Measurements from ENCODE around the gene GJA5. TPM values are rescaled to one million over a fixed set of nuclear protein-coding genes. Genes with fewer than 3 reads are reported as not detected.

GJA5 gene
- total RNA-seq, 1 experiment from 2014 or later: 0.39 TPM

DNA sequence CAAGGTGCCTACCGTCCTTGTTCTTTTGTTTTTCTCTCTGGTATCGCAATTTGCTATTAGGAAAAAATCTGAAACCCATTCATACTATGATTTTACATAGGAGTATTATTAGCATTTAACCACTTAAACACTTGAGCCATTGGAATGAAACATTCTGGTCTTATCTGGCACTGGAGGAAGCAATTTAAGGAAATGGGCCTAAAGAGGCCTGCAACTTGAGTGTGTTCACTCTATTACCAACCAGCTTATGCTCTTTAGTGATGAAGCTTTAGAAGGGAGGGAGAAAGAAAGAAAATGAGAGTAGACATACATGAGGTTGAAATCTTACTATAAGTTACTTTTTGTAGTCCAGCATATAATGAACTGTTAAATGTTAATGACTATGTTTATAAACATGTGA lies 5.7 kb downstream of the GJA5 start:
- peaks cover 6 to 7% of the 10 kb centered on the region in 2 experiments for H3K4me1 Mint-ChIP-seq
- H2BK20ac ChIP-seq (ENCODE audit: low read depth, low read length, poor library complexity, severe bottlenecking): no peak overlapping the region

More for the DNA sequence above, 5.7 kb downstream of the GJA5 start:
- Histone ChIP-seq H3K23me2 (ENCODE audit: insufficient read length, low read depth, low read length, poor library complexity, severe bottlenecking) (no peaks in the 10 kb centered on the region), H2AK5ac (ENCODE audit: insufficient read length, low read length) (no peak overlapping the region), H3K23ac (ENCODE audit: insufficient read length, low read depth, low read length) (no peak overlapping the region), H3K27ac (ENCODE audit: insufficient read length, low read depth, low read length) (no peak overlapping the region), H3K18ac (ENCODE audit: insufficient read length, low read depth, low read length) (no peak overlapping the region), H3K9me3 (ENCODE audit: control insufficient read depth, low read depth, low read length) (no peaks in the 10 kb centered on the region), H2BK12ac (ENCODE audit: insufficient read length, low read depth, low read length) (no peak overlapping the region), H3K56ac (ENCODE audit: insufficient read length, low read depth, low read length) (no peak overlapping the region), H3K14ac (ENCODE audit: insufficient read depth, low read length) (no peak overlapping the region), H3K4me1 (ENCODE audit: insufficient read depth, low read length) (no peaks in the 10 kb centered on the region), H3K79me1 (ENCODE audit: insufficient read depth, low read depth, low read length, poor library complexity, severe bottlenecking) (no peaks in the 10 kb centered on the region), H3K79me2 (ENCODE audit: insufficient read depth, low read length) (no peaks in the 10 kb centered on the region), H4K8ac (replicated peaks; ENCODE audit: insufficient read length, low read depth, low read length) (no peak overlapping the region), H2BK5ac (ENCODE audit: insufficient read length, low read length) (no peak overlapping the region), H3K4ac (ENCODE audit: low read depth, low read length) (no peak overlapping the region), H4K5ac (ENCODE audit: insufficient read length, low read depth, low read length) (no peak overlapping the region), H2BK120ac (ENCODE audit: low read depth, low read length, poor library complexity, severe bottlenecking) (no peak overlapping the region), H2AFZ (ENCODE audit: low read length) (no peak overlapping the region), H4K91ac (ENCODE audit: insufficient read length, low read depth, low read length) (no peak overlapping the region), H2BK15ac (ENCODE audit: low read depth, low read length) (no peak overlapping the region), H3K4me2 (ENCODE audit: insufficient read depth, insufficient read length, low read length) (no peak overlapping the region), H3K9ac (ENCODE audit: extremely low read depth, insufficient read length, low read length) (no peak overlapping the region), H4K20me1 (ENCODE audit: control insufficient read depth, insufficient read depth, insufficient read length) (no peaks in the 10 kb centered on the region), H3T11ph (ENCODE audit: low read length) (no peak overlapping the region), H3K27me3 (ENCODE audit: insufficient read depth, low read length) (no peaks in the 10 kb centered on the region)
- no peak overlapping the region for H3K4me3 Mint-ChIP-seq
- H3K9me3 Mint-ChIP-seq: no peaks in the 10 kb centered on the region
- WGBS (ENCODE audit: extremely low coverage, insufficient read length, low lambda C conversion rate): no CpG with 5 or more reads among the region's 2 CpGs
- no peak overlapping the region for H3K27ac Mint-ChIP-seq
- DNase-seq: no peak
- no peaks in the 10 kb centered on the region for H3K36me3 Mint-ChIP-seq (ENCODE audit: insufficient read depth in 1 of 3, low read depth in 3 of 3)
- peaks cover 1% of the 10 kb centered on the region for H3K27me3 Mint-ChIP-seq (ENCODE audit: low read depth)
- TF ChIP-seq, protein P1, sequence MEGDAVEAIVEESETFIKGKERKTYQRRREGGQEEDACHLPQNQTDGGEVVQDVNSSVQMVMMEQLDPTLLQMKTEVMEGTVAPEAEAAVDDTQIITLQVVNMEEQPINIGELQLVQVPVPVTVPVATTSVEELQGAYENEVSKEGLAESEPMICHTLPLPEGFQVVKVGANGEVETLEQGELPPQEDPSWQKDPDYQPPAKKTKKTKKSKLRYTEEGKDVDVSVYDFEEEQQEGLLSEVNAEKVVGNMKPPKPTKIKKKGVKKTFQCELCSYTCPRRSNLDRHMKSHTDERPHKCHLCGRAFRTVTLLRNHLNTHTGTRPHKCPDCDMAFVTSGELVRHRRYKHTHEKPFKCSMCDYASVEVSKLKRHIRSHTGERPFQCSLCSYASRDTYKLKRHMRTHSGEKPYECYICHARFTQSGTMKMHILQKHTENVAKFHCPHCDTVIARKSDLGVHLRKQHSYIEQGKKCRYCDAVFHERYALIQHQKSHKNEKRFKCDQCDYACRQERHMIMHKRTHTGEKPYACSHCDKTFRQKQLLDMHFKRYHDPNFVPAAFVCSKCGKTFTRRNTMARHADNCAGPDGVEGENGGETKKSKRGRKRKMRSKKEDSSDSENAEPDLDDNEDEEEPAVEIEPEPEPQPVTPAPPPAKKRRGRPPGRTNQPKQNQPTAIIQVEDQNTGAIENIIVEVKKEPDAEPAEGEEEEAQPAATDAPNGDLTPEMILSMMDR (conservative IDR thresholded peaks at IDR 0.05): no peak
